MCF 10A (cell line): ENCODE measurements around the gene HPCA. TPM values are rescaled to one million over a fixed set of nuclear protein-coding genes. Genes with fewer than 3 reads are reported as not detected.
A peak's percentile ranks its signal among the peaks of the same experiment; 100 is the strongest.

ENCODE experiments used
- BruUV-seq: library from RNA; stranded (reverse); fragments of 400-500 nt; replicated peaks from 2 replicates; lab custom pipeline; 2021; lab: Mats Ljungman, UMichigan
- CTCF ChIA-PET: fragments of 300-600 bp; sonication (Branson Sonifier 250); formaldehyde crosslinking; extraction: SDS; loops from one replicate; lab custom pipeline; 2021; ENCODE audit warnings: antibody characterized with exemption, inconsistent platforms; lab: Yijun Ruan, JAX
- POLR2A ChIA-PET: fragments of 300-600, 350-650 bp; sonication (Branson Sonifier 250); formaldehyde crosslinking; extraction: SDS; loops from one replicate; lab custom pipeline; 2020; ENCODE audit warnings: antibody characterized with exemption, inconsistent platforms; lab: Yijun Ruan, JAX
- DNase-seq: peaks from one replicate; pipeline ENCODE4 v3.0.0-alpha.2; 2018; ENCODE audit not compliant: unreplicated experiment
- H3K27ac Mint-ChIP-seq: one replicate; pipeline ENCODE4 v1.8.0; 2022; ENCODE audit warnings: mild to moderate bottlenecking, low read depth, mixed read lengths; ENCODE audit not compliant: unreplicated experiment
- H3K27me3 Mint-ChIP-seq: one replicate; pipeline ENCODE4 v1.8.0; 2022; ENCODE audit warnings: mixed read lengths; ENCODE audit not compliant: insufficient read depth, unreplicated experiment
- H3K36me3 Mint-ChIP-seq: one replicate; pipeline ENCODE4 v1.8.0; 2022; ENCODE audit warnings: mild to moderate bottlenecking, moderate library complexity, mixed read lengths; ENCODE audit not compliant: insufficient read depth, unreplicated experiment
- H3K4me1 Mint-ChIP-seq: one replicate; pipeline ENCODE4 v1.8.0; 2022; ENCODE audit warnings: mixed read lengths; ENCODE audit not compliant: insufficient read depth, unreplicated experiment
- H3K4me3 Mint-ChIP-seq: one replicate; pipeline ENCODE4 v1.8.0; 2022; ENCODE audit warnings: mild to moderate bottlenecking, moderate library complexity, mixed read lengths; ENCODE audit not compliant: unreplicated experiment
- H3K9me3 Mint-ChIP-seq: one replicate; pipeline ENCODE4 v1.8.0; 2022; ENCODE audit warnings: mixed read lengths; ENCODE audit not compliant: unreplicated experiment
- CTCF ChIP-seq: fragments of 200-600 bp; IDR thresholded peaks from one replicate; pipeline ENCODE4 v1.8.0; 2022; ENCODE audit warnings: antibody characterized with exemption, mild to moderate bottlenecking; ENCODE audit not compliant: unreplicated experiment
- intact Hi-C: fragments of 100-400 bp; cut with micrococcal nuclease; formaldehyde crosslinking; loops from 2 replicates; pipeline ENCODE4 v1.14.1; 2022
- total RNA-seq: library from RNA; stranded (reverse); gene quantifications from 2 replicates; pipeline ENCODE4 v1.2.3, GENCODE V29; 2022

The HPCA gene
- total RNA-seq, 1 experiment from 2014 or later = not detected

- BruUV-seq = no TSS peak
- DNase-seq = no peak
- intact Hi-C loops = no loop called here
- TF ChIP-seq CTCF = no peak
- Mint-ChIP-seq H3K36me3 (no peaks in the 10 kb centered on the region), H3K4me1 (no peaks in the 10 kb centered on the region), H3K9me3 (no peaks in the 10 kb centered on the region), H3K27me3 (no peaks in the 10 kb centered on the region), H3K27ac (peak overlapping the region; percentile 66), H3K4me3 (peak overlapping the region; percentile 68)
- ChIA-PET POLR2A (no interaction called here), CTCF (interaction anchor here (0.7 kb wide), 1 partner anchor 11 kb away, joined by 4 read pairs; no protein-coding TSS in a partner anchor)
These were observed 14.2 kb downstream of the HPCA start for GRCh38 chr1:32900371-32900955.

GRCh38 chr1:32900956-32901822, 14.9 kb downstream of the HPCA start, which contains the start of gene TMEM54:
Gene TMEM54 (minus strand): TSS chr1:32901389. CDS start chr1:32901238, 151 bp downstream.
- TF ChIP-seq CTCF = no peak
- intact Hi-C loops = no loop called here
- ChIA-PET CTCF (no interaction called here), POLR2A (no interaction called here)
- DNase-seq = no peak
- no peaks in the 10 kb centered on the region for H3K36me3 Mint-ChIP-seq
- no peaks in the 10 kb centered on the region for H3K27me3 Mint-ChIP-seq
- peak within 1 kb of the TSS; percentile 66 for H3K27ac Mint-ChIP-seq
- H3K9me3 Mint-ChIP-seq = no peaks in the 10 kb centered on the region
- peak within 1 kb of the TSS; percentile 68 for H3K4me3 Mint-ChIP-seq
- H3K4me1 Mint-ChIP-seq = no peaks in the 10 kb centered on the region
- BruUV-seq = no TSS peak

- POLR2A ChIA-PET = no interaction called here
- no peak for DNase-seq
- Mint-ChIP-seq H3K9me3 (no peaks in the 10 kb centered on the region), H3K4me3 (peak overlapping the region; percentile 68), H3K36me3 (no peaks in the 10 kb centered on the region), H3K27ac (no peak overlapping the region), H3K4me1 (no peaks in the 10 kb centered on the region), H3K27me3 (no peaks in the 10 kb centered on the region)
- CTCF ChIA-PET = interaction anchor here (0.6 kb wide), 1 partner anchor 1885 kb away, joined by 3 read pairs; no protein-coding TSS in a partner anchor
- BruUV-seq = no TSS peak
- TF ChIP-seq CTCF = no peak
- intact Hi-C loops = no loop called here
These were observed 15.7 kb downstream of the HPCA start for GRCh38 chr1:32901823-32902534.

- CTCF ChIA-PET = interaction anchor here (0.6 kb wide), 1 partner anchor 1885 kb away, joined by 3 read pairs; no protein-coding TSS in a partner anchor
- Mint-ChIP-seq H3K4me1 (no peaks in the 10 kb centered on the region), H3K4me3 (peak overlapping the region; percentile 68), H3K27me3 (no peaks in the 10 kb centered on the region), H3K9me3 (no peaks in the 10 kb centered on the region), H3K36me3 (no peaks in the 10 kb centered on the region), H3K27ac (no peak overlapping the region)
- POLR2A ChIA-PET = no interaction called here
- no peak for DNase-seq
- intact Hi-C loops = no loop called here
- BruUV-seq = no TSS peak
- TF ChIP-seq CTCF = no peak
These were observed 16.2 kb downstream of the HPCA start for GRCh38 chr1:32902535-32902920.
